ENCODE results near the gene CLEC16A.

The CLEC16A gene

GRCh38 chr16:11076259-11077018 lies 132.1 kb downstream of the CLEC16A start:
- TF ChIP-seq SPI1 (IDR thresholded peaks at IDR 0.05; ENCODE audit: low read depth, low read length), result peak; percentile 27; the same call in 1 of the 2 replicates
- no peak for TF ChIP-seq TAF1 (IDR thresholded peaks at IDR 0.05; ENCODE audit: low read depth, low read length)
- DNase-seq (ENCODE audit: insufficient read length, low spot score), result peak; percentile 75

GRCh38 chr16:11078812-11079459 lies 134.6 kb downstream of the CLEC16A start:
- FAIRE-seq (peak; percentile 61), DNase-seq (ENCODE audit: insufficient read length, low spot score) (no peak)
- TF ChIP-seq POU2F2 (IDR thresholded peaks at IDR 0.05; ENCODE audit: low read depth, low read length), result no peak
- TF ChIP-seq TAF1 (IDR thresholded peaks at IDR 0.05; ENCODE audit: low read depth, low read length), result no peak
- TF ChIP-seq POLR2A (IDR thresholded peaks at IDR 0.05; ENCODE audit: low read depth, low read length), result no peak
- TF ChIP-seq SPI1 (IDR thresholded peaks at IDR 0.05; ENCODE audit: low read depth, low read length), result no peak
- no peak for TF ChIP-seq POLR2AphosphoS5 (IDR thresholded peaks at IDR 0.05; ENCODE audit: low read depth, low read length)
- TF ChIP-seq PAX5 (IDR thresholded peaks at IDR 0.05; ENCODE audit: insufficient read depth, low read length, severe bottlenecking), result no peak

More at GRCh38 chr16:11076259-11077018, 132.1 kb downstream of the CLEC16A start:
- FAIRE-seq, result peak; percentile 95

- no peak for TF ChIP-seq PAX5 (IDR thresholded peaks at IDR 0.05; ENCODE audit: insufficient read depth, low read length, severe bottlenecking)
- TF ChIP-seq POLR2AphosphoS5 (IDR thresholded peaks at IDR 0.05; ENCODE audit: low read depth, low read length), result no peak
- TF ChIP-seq POLR2A (IDR thresholded peaks at IDR 0.05; ENCODE audit: low read depth, low read length), result no peak
- TF ChIP-seq TAF1 (IDR thresholded peaks at IDR 0.05; ENCODE audit: low read depth, low read length), result no peak
- no peak for TF ChIP-seq SPI1 (IDR thresholded peaks at IDR 0.05; ENCODE audit: low read depth, low read length)
- no peak for TF ChIP-seq POU2F2 (IDR thresholded peaks at IDR 0.05; ENCODE audit: low read depth, low read length)
- no peak for DNase-seq (ENCODE audit: insufficient read length, low spot score)
- peak; percentile 47 for FAIRE-seq
Measured at GRCh38 chr16:11079652-11080187, 135.4 kb downstream of the CLEC16A start.

GRCh38 chr16:11080327-11080967 lies 136.1 kb downstream of the CLEC16A start:
- DNase-seq (ENCODE audit: insufficient read length, low spot score) (no peak), FAIRE-seq (peak; percentile 51)
- TF ChIP-seq SPI1 (IDR thresholded peaks at IDR 0.05; ENCODE audit: low read depth, low read length) (no peak), POLR2AphosphoS5 (IDR thresholded peaks at IDR 0.05; ENCODE audit: low read depth, low read length) (no peak), POLR2A (IDR thresholded peaks at IDR 0.05; ENCODE audit: low read depth, low read length) (no peak), PAX5 (IDR thresholded peaks at IDR 0.05; ENCODE audit: insufficient read depth, low read length, severe bottlenecking) (no peak), POU2F2 (IDR thresholded peaks at IDR 0.05; ENCODE audit: low read depth, low read length) (no peak), TAF1 (IDR thresholded peaks at IDR 0.05; ENCODE audit: low read depth, low read length) (no peak)

GRCh38 chr16:11080999-11081630 lies 136.8 kb downstream of the CLEC16A start:
- TF ChIP-seq SPI1 (IDR thresholded peaks at IDR 0.05; ENCODE audit: low read depth, low read length), result no peak
- no peak for TF ChIP-seq TAF1 (IDR thresholded peaks at IDR 0.05; ENCODE audit: low read depth, low read length)
- no peak for TF ChIP-seq POLR2AphosphoS5 (IDR thresholded peaks at IDR 0.05; ENCODE audit: low read depth, low read length)
- TF ChIP-seq PAX5 (IDR thresholded peaks at IDR 0.05; ENCODE audit: insufficient read depth, low read length, severe bottlenecking), result no peak
- TF ChIP-seq POLR2A (IDR thresholded peaks at IDR 0.05; ENCODE audit: low read depth, low read length), result no peak
- TF ChIP-seq POU2F2 (IDR thresholded peaks at IDR 0.05; ENCODE audit: low read depth, low read length), result no peak
- FAIRE-seq, result no peak

GRCh38 chr16:11082108-11082859 lies 137.9 kb downstream of the CLEC16A start:
- no peak for TF ChIP-seq TAF1 (IDR thresholded peaks at IDR 0.05; ENCODE audit: low read depth, low read length)
- TF ChIP-seq SPI1 (IDR thresholded peaks at IDR 0.05; ENCODE audit: low read depth, low read length), result no peak
- TF ChIP-seq POLR2AphosphoS5 (IDR thresholded peaks at IDR 0.05; ENCODE audit: low read depth, low read length), result no peak
- TF ChIP-seq POU2F2 (IDR thresholded peaks at IDR 0.05; ENCODE audit: low read depth, low read length), result no peak
- no peak for TF ChIP-seq PAX5 (IDR thresholded peaks at IDR 0.05; ENCODE audit: insufficient read depth, low read length, severe bottlenecking)
- no peak for TF ChIP-seq POLR2A (IDR thresholded peaks at IDR 0.05; ENCODE audit: low read depth, low read length)
- no peak for DNase-seq (ENCODE audit: insufficient read length, low spot score)
- no peak for FAIRE-seq

More at GRCh38 chr16:11080999-11081630, 136.8 kb downstream of the CLEC16A start:
- DNase-seq (ENCODE audit: insufficient read length, low spot score), result no peak

GRCh38 chr16:11082860-11083388 lies 138.6 kb downstream of the CLEC16A start:
- no peak for DNase-seq (ENCODE audit: insufficient read length, low spot score)
- no peak for FAIRE-seq
- TF ChIP-seq PAX5 (IDR thresholded peaks at IDR 0.05; ENCODE audit: insufficient read depth, low read length, severe bottlenecking) (no peak), SPI1 (IDR thresholded peaks at IDR 0.05; ENCODE audit: low read depth, low read length) (no peak), POLR2A (IDR thresholded peaks at IDR 0.05; ENCODE audit: low read depth, low read length) (no peak), POU2F2 (IDR thresholded peaks at IDR 0.05; ENCODE audit: low read depth, low read length) (no peak), TAF1 (IDR thresholded peaks at IDR 0.05; ENCODE audit: low read depth, low read length) (no peak), POLR2AphosphoS5 (IDR thresholded peaks at IDR 0.05; ENCODE audit: low read depth, low read length) (no peak)

- no peak for DNase-seq (ENCODE audit: insufficient read length, low spot score)
- TF ChIP-seq PAX5 (IDR thresholded peaks at IDR 0.05; ENCODE audit: insufficient read depth, low read length, severe bottlenecking), result no peak
- FAIRE-seq, result no peak
Measured at GRCh38 chr16:11084484-11084875, 140.1 kb downstream of the CLEC16A start.

Measured in GM12891 (cell line).